ENCODE measurements around the gene CAMK2A. TPM values are rescaled to one million over a fixed set of nuclear protein-coding genes. Genes with fewer than 3 reads are reported as not detected.

The CAMK2A gene
- total and polyA plus RNA-seq, 10 donors = 0.03 to 1.1 (median 0.66) TPM; not detected in 2

- 92 to 97% (median 94%) methylated on average over 21 to 36 of the region's 36 CpGs for WGBS, 5 donors
- intact Hi-C loops (cut with DNase I; ENCODE audit: low total_unique reads) = no loop called here
These were observed 7.8 kb upstream of the CAMK2A start for GRCh38 chr5:150297236-150297890.

GRCh38 chr5:150296496-150296895, 6.9 kb upstream of the CAMK2A start:
- H3K4me3 ChIP-seq = no peak overlapping the region
- H3K9me3 ChIP-seq = no peaks in the 10 kb centered on the region
- intact Hi-C loops (cut with DNase I; ENCODE audit: low total_unique reads) = no loop called here
- H3K36me3 ChIP-seq = no peaks in the 10 kb centered on the region
- peaks cover 0 to 15% (median 0%) of the 10 kb centered on the region in 7 donors for H3K27me3 ChIP-seq (replicated peaks in 1 of 7)
- WGBS, 5 donors = 74 to 92% (median 86%) methylated on average over 5 to 7 of the region's 7 CpGs
- H3K4me1 ChIP-seq = peaks cover 0 to 7% (median 0%) of the 10 kb centered on the region in 6 donors
- TF ChIP-seq CTCF (IDR thresholded peaks at IDR 0.05 in 8 of 11, conservative IDR thresholded peaks at IDR 0.05 in 3 of 11) = no peak
- no peak for TF ChIP-seq POLR2AphosphoS5 (IDR thresholded peaks at IDR 0.05)
- TF ChIP-seq POLR2A (IDR thresholded peaks at IDR 0.05) = no peak
- DNase-seq = no peak
- H3K27ac ChIP-seq = no peak overlapping the region

More at GRCh38 chr5:150297236-150297890, 7.8 kb upstream of the CAMK2A start:
- Histone ChIP-seq H3K27me3 (replicated peaks in 1 of 7) (peaks cover 0 to 23% (median 8%) of the 10 kb centered on the region in 7 donors), H3K36me3 (no peaks in the 10 kb centered on the region), H3K27ac (no peak overlapping the region), H3K9me3 (no peaks in the 10 kb centered on the region), H3K4me3 (no peak overlapping the region), H3K4me1 (peaks cover 0 to 15% (median 5%) of the 10 kb centered on the region in 6 donors)
- DNase-seq = no peak
- TF ChIP-seq CTCF (IDR thresholded peaks at IDR 0.05 in 8 of 11, conservative IDR thresholded peaks at IDR 0.05 in 3 of 11) (no peak), POLR2A (IDR thresholded peaks at IDR 0.05) (no peak), POLR2AphosphoS5 (IDR thresholded peaks at IDR 0.05) (no peak)

- no peak for TF ChIP-seq POLR2A (IDR thresholded peaks at IDR 0.05)
- TF ChIP-seq CTCF (IDR thresholded peaks at IDR 0.05 in 8 of 11, conservative IDR thresholded peaks at IDR 0.05 in 3 of 11) = no peak
- no peak for TF ChIP-seq POLR2AphosphoS5 (IDR thresholded peaks at IDR 0.05)
- no peaks in the 10 kb centered on the region for H3K9me3 ChIP-seq
- 86 to 92% (median 90%) methylated on average over 17 of the region's 17 CpGs for WGBS, 5 donors
- H3K4me3 ChIP-seq = no peak overlapping the region
- no peak overlapping the region for H3K27ac ChIP-seq
- peaks cover 0 to 9% (median 0%) of the 10 kb centered on the region in 7 donors for H3K27me3 ChIP-seq (replicated peaks in 1 of 7)
- DNase-seq = no peak
- intact Hi-C loops (cut with DNase I; ENCODE audit: low total_unique reads) = no loop called here
- H3K36me3 ChIP-seq = no peaks in the 10 kb centered on the region
- H3K4me1 ChIP-seq = peaks cover 0 to 1% (median 0%) of the 10 kb centered on the region in 6 donors
These were observed 6.3 kb upstream of the CAMK2A start for GRCh38 chr5:150295741-150296486.

GRCh38 chr5:150295172-150295634, 5.6 kb upstream of the CAMK2A start:
- DNase-seq = no peak
- no peaks in the 10 kb centered on the region for H3K4me1 ChIP-seq

More at GRCh38 chr5:150295172-150295634, 5.6 kb upstream of the CAMK2A start:
- H3K27me3 ChIP-seq (replicated peaks in 1 of 7) = peaks cover 0 to 8% (median 0%) of the 10 kb centered on the region in 7 donors
- H3K9me3 ChIP-seq = no peaks in the 10 kb centered on the region
- intact Hi-C loops (cut with DNase I; ENCODE audit: low total_unique reads) = no loop called here
- no peaks in the 10 kb centered on the region for H3K36me3 ChIP-seq
- 46 to 83% (median 66%) methylated on average over 6 to 10 of the region's 10 CpGs for whole genome bisulfite sequencing, 5 donors
- no peak overlapping the region for H3K4me3 ChIP-seq
- no peak overlapping the region for H3K27ac ChIP-seq
- TF ChIP-seq POLR2A (IDR thresholded peaks at IDR 0.05) = no peak
- TF ChIP-seq POLR2AphosphoS5 (IDR thresholded peaks at IDR 0.05) = no peak
- TF ChIP-seq CTCF (IDR thresholded peaks at IDR 0.05 in 8 of 11, conservative IDR thresholded peaks at IDR 0.05 in 3 of 11) = no peak

All from spleen (tissue), 11 donors.